Upper lobe of left lung (tissue), 4 donors: ENCODE measurements around the gene SHLD1.

Source experiments
- EP300 ChIP-seq, 4 donors: sonication (generic); formaldehyde crosslinking; IDR thresholded peaks; one replicate each; pipeline ENCODE4 v1.5.1; 2017; ENCODE audit warnings: antibody characterized with exemption in 4 of 4, control low read depth in 2 of 4
- POLR2A ChIP-seq, 4 donors: fragments of 450-650 bp; IDR thresholded peaks; one replicate each; pipeline ENCODE4 v1.5.1; 2016 to 2017; ENCODE audit warnings: antibody characterized with exemption in 4 of 4, mild to moderate bottlenecking in 2 of 4
- POLR2AphosphoS5 ChIP-seq, 2 donors: sonication (generic); formaldehyde crosslinking; IDR thresholded peaks; one replicate each; pipeline ENCODE4 v1.5.1; 2017; ENCODE audit warnings: antibody characterized with exemption in 2 of 2
- TF ChIP-seq, protein P1 (sequence below), 6 experiments: fragments of 450-650 bp in 4 of 6; fragments of 200-600 bp in 2 of 6; sonication (generic) in 2 of 6; IDR thresholded peaks; one replicate each; pipeline ENCODE4 v1.5.1; 2016 to 2019; ENCODE audit warnings: antibody characterized with exemption in 6 of 6

DNA sequence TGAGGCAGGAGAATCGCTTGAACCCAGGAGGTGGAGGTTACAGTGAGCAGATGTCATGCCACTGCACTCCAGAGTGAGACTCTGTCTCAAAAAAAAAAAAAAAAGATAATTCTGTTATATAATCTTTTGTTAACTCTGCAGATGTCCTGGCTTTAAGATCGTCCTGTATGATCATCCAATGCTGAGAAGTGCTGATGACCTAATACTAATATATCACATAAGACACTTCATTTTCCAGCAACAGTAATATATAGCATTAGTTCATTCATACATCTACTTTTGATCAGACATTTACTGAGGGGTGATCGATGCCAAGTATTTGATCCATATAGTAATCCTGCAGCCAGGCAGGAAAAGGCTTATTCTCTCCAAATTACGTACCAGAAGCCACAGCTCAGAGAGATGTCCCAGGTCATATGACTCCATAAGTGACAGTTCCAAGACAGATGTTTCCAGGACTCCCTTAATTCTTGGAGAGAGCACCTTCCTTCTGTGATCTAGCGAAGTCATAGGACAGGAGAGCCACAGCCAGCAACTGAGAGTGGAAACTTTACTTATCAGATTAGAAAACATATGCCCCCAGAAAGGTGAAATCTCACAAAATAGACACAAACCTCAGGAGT, 60.7 kb downstream of the SHLD1 start:
- TF ChIP-seq, protein P1, sequence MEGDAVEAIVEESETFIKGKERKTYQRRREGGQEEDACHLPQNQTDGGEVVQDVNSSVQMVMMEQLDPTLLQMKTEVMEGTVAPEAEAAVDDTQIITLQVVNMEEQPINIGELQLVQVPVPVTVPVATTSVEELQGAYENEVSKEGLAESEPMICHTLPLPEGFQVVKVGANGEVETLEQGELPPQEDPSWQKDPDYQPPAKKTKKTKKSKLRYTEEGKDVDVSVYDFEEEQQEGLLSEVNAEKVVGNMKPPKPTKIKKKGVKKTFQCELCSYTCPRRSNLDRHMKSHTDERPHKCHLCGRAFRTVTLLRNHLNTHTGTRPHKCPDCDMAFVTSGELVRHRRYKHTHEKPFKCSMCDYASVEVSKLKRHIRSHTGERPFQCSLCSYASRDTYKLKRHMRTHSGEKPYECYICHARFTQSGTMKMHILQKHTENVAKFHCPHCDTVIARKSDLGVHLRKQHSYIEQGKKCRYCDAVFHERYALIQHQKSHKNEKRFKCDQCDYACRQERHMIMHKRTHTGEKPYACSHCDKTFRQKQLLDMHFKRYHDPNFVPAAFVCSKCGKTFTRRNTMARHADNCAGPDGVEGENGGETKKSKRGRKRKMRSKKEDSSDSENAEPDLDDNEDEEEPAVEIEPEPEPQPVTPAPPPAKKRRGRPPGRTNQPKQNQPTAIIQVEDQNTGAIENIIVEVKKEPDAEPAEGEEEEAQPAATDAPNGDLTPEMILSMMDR (IDR thresholded peaks at IDR 0.05) = no peak
- TF ChIP-seq EP300 (IDR thresholded peaks at IDR 0.05) (no peak), POLR2A (IDR thresholded peaks at IDR 0.05) (no peak), POLR2AphosphoS5 (IDR thresholded peaks at IDR 0.05) (no peak)
